Activated naive CD8-positive, alpha-beta T cell treated with anti-CD3 and anti-CD28 coated beads, Interleukin-2, amount 10 ng/mL, durations not matched to agents 7 days and 5 days (primary cell): ENCODE data around the gene FANCD2. TPM values are rescaled to one million over a fixed set of nuclear protein-coding genes. Genes with fewer than 3 reads are reported as not detected.
"Not testable (repeated sequence)": the region's sequence is repeated elsewhere in the genome, so short reads cannot be mapped to it uniquely, and the experiment has no call there.

ENCODE experiments used
- ATAC-seq: fragments of 150-1000 bp; cut with Tn5 transposase; one replicate; pipeline ENCODE4 v1.10.0; 2021; ENCODE audit warnings: low read depth, moderate library complexity
- POLR2A ChIA-PET: fragments of 350-600 bp; sonication (Branson Sonifier 250); formaldehyde crosslinking; loops from one replicate; lab custom pipeline; 2021; ENCODE audit warnings: antibody characterized with exemption; lab: Charles Lee
- DNase-seq: peaks from one replicate; pipeline ENCODE4 v3.0.0; 2021
- H3K27ac Mint-ChIP-seq: one replicate; pipeline ENCODE4 v1.8.0; 2022; ENCODE audit warnings: mild to moderate bottlenecking, mixed read lengths
- H3K27me3 Mint-ChIP-seq: one replicate; pipeline ENCODE4 v1.8.0; 2022; ENCODE audit warnings: mild to moderate bottlenecking, moderate library complexity, mixed read lengths
- H3K36me3 Mint-ChIP-seq: one replicate; pipeline ENCODE4 v1.8.0; 2021; ENCODE audit warnings: mild to moderate bottlenecking, mixed read lengths
- H3K4me1 Mint-ChIP-seq: one replicate; pipeline ENCODE4 v1.8.0; 2021; ENCODE audit warnings: mixed read lengths
- H3K4me3 Mint-ChIP-seq: one replicate; pipeline ENCODE4 v1.8.0; 2022; ENCODE audit warnings: mild to moderate bottlenecking, moderate library complexity, mixed read lengths
- H3K9me3 Mint-ChIP-seq: one replicate; pipeline ENCODE4 v1.8.0; 2021; ENCODE audit warnings: mixed read lengths
- total RNA-seq, 2 experiments: library from RNA; stranded (reverse); gene quantifications; one replicate each; pipeline ENCODE4 v1.2.3, GENCODE V29; 2021

The FANCD2 gene
- total RNA-seq, 2 experiments from 2014 or later: 57.9 to 78.8 TPM

DNA sequence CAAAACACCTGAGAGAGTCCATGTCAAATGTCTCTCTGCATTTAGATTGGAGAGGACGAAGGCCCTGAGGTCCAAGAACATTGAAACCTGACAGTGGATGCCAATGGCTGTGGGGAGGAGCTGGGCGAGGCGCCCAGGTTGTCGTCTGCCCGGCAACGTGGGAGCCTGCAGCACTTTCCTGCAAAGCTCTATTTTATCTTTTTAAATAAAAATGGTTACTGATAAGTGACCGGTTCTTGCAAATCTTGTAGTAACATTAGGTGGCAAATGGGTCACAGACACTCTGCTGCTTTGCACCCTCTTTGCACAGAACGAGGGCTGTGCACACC is 19.5 kb upstream of the FANCD2 start:
- no peak for DNase-seq
- Mint-ChIP-seq H3K4me3 (no peak overlapping the region), H3K9me3 (no peaks in the 10 kb centered on the region), H3K27me3 (peaks cover 7% of the 10 kb centered on the region), H3K36me3 (peaks cover 8% of the 10 kb centered on the region), H3K4me1 (peaks cover 19% of the 10 kb centered on the region), H3K27ac (no peak overlapping the region)
- POLR2A ChIA-PET: no interaction called here
- ATAC-seq: no peak

- Mint-ChIP-seq H3K36me3 (peaks cover 8% of the 10 kb centered on the region), H3K27ac (no peak overlapping the region), H3K9me3 (no peaks in the 10 kb centered on the region), H3K4me3 (no peak overlapping the region), H3K4me1 (peaks cover 22% of the 10 kb centered on the region), H3K27me3 (peaks cover 7% of the 10 kb centered on the region)
- DNase-seq (no peak), ATAC-seq (no peak)
- POLR2A ChIA-PET: no interaction called here
Measured at GRCh38 chr3:10007126-10007782, 19.0 kb upstream of the FANCD2 start.

- Mint-ChIP-seq H3K4me1 (peaks cover 22% of the 10 kb centered on the region), H3K4me3 (peak overlapping the region; percentile 14)
- POLR2A ChIA-PET: interaction anchor here (1.6 kb wide), 1 partner anchor 10 kb away, joined by 4 read pairs; no protein-coding TSS in a partner anchor
- H3K27ac Mint-ChIP-seq, H3K36me3 Mint-ChIP-seq, DNase-seq, ATAC-seq, H3K27me3 Mint-ChIP-seq, H3K9me3 Mint-ChIP-seq: not testable (repeated sequence)
Measured at GRCh38 chr3:10008216-10008587, 18.0 kb upstream of the FANCD2 start.

- Mint-ChIP-seq H3K9me3 (no peaks in the 10 kb centered on the region), H3K27me3 (peaks cover 7% of the 10 kb centered on the region), H3K36me3 (peaks cover under 1% of the 10 kb centered on the region), H3K27ac (peak overlapping the region; percentile 2), H3K4me3 (peak overlapping the region; percentile 53), H3K4me1 (peaks cover 21% of the 10 kb centered on the region)
- DNase-seq (peak; percentile 87), ATAC-seq (peak; percentile 66)
- POLR2A ChIA-PET: interaction anchor here (1.1 to 1.6 kb wide), 2 partner anchors 10 to 76 kb away, joined by 3 to 4 read pairs; no protein-coding TSS in a partner anchor
Measured at GRCh38 chr3:10008588-10009344, 17.5 kb upstream of the FANCD2 start.

DNA sequence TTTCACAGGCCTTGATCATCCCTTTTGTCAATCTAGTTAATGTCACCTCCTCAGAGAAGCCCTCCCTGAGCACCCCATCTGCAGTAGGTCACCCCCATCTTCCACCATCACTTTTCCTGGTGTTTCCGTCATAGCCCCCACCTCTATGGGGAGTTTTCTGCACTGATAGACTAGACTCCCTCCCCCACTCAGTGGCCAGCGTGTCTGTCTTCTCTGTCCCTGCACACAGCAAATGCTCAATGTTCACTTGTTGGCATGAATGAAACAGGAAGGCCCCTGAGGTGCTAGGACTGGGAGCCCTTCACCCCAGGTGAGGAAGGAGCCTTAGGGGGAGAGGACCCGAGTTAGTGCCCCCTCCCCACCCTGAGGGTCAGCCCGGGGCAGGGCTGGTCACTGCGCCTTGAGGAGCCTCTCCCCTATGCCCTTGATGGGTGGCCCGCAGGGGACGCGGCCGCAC is 15.8 kb upstream of the FANCD2 start:
- no peak overlapping the region for H3K27ac Mint-ChIP-seq
- no peaks in the 10 kb centered on the region for H3K36me3 Mint-ChIP-seq
- H3K9me3 Mint-ChIP-seq: no peaks in the 10 kb centered on the region
- DNase-seq (no peak), ATAC-seq (no peak)
- POLR2A ChIA-PET: interaction anchor here (0.8 to 1.0 kb wide), 2 partner anchors 24 to 120 kb away, joined by 3 to 5 read pairs; partner anchors contain the start of genes EMC3 and JAGN1
- H3K4me1 Mint-ChIP-seq: peaks cover 14% of the 10 kb centered on the region
- H3K27me3 Mint-ChIP-seq: peaks cover 7% of the 10 kb centered on the region
- peak overlapping the region; percentile 63 for H3K4me3 Mint-ChIP-seq

- POLR2A ChIA-PET: interaction anchor here (0.5 to 1.0 kb wide), 3 partner anchors 25 to 306 kb away, joined by 3 to 6 read pairs (median 5); partner anchors contain the start of genes EMC3 and JAGN1
- Mint-ChIP-seq H3K27me3 (peaks cover 7% of the 10 kb centered on the region), H3K9me3 (no peaks in the 10 kb centered on the region), H3K27ac (no peak overlapping the region), H3K4me1 (peaks cover 14% of the 10 kb centered on the region), H3K36me3 (no peaks in the 10 kb centered on the region), H3K4me3 (peak overlapping the region; percentile 61)
- DNase-seq (peak; percentile 91), ATAC-seq (peak; percentile 77)
Measured at GRCh38 chr3:10010878-10011465, 15.3 kb upstream of the FANCD2 start.

- H3K4me3 Mint-ChIP-seq: peak overlapping the region; percentile 28
- no peak overlapping the region for H3K27ac Mint-ChIP-seq
- DNase-seq (no peak), ATAC-seq (no peak)
- no peaks in the 10 kb centered on the region for H3K36me3 Mint-ChIP-seq
- POLR2A ChIA-PET: interaction anchor here (0.5 to 1.0 kb wide), 4 partner anchors 25 to 305 kb away, joined by 3 to 6 read pairs (median 4); partner anchors contain the start of genes EMC3, JAGN1 and TATDN2
- H3K4me1 Mint-ChIP-seq: peaks cover 14% of the 10 kb centered on the region
- peaks cover 7% of the 10 kb centered on the region for H3K27me3 Mint-ChIP-seq
- H3K9me3 Mint-ChIP-seq: no peaks in the 10 kb centered on the region
Measured at GRCh38 chr3:10011631-10012030, 14.6 kb upstream of the FANCD2 start.

GRCh38 chr3:10012106-10012505 is 14.1 kb upstream of the FANCD2 start:
- H3K4me1 Mint-ChIP-seq: peaks cover 14% of the 10 kb centered on the region
- no peaks in the 10 kb centered on the region for H3K36me3 Mint-ChIP-seq
- H3K4me3 Mint-ChIP-seq: peak overlapping the region; percentile 28
- H3K9me3 Mint-ChIP-seq: no peaks in the 10 kb centered on the region
- ATAC-seq: no peak
- POLR2A ChIA-PET: interaction anchor here (0.6 kb wide), 1 partner anchor 236 kb away, joined by 3 read pairs; the partner anchor contains the start of gene TATDN2
- peaks cover 7% of the 10 kb centered on the region for H3K27me3 Mint-ChIP-seq
- DNase-seq: no peak
- H3K27ac Mint-ChIP-seq: no peak overlapping the region

GRCh38 chr3:10015461-10015904 is 10.8 kb upstream of the FANCD2 start:
- Mint-ChIP-seq H3K27me3 (peaks cover 2% of the 10 kb centered on the region), H3K4me3 (no peak overlapping the region), H3K36me3 (peaks cover 2% of the 10 kb centered on the region), H3K4me1 (peaks cover 18% of the 10 kb centered on the region), H3K27ac (no peak overlapping the region), H3K9me3 (no peaks in the 10 kb centered on the region)
- POLR2A ChIA-PET: no interaction called here
- DNase-seq (no peak), ATAC-seq (no peak)

GRCh38 chr3:10017636-10018292 is 8.5 kb upstream of the FANCD2 start:
- POLR2A ChIA-PET: interaction anchor here (0.6 to 1.5 kb wide), 5 partner anchors 9 to 607 kb away, joined by 3 to 4 read pairs (median 3); partner anchors contain the start of genes EMC3 and FANCD2

DNA sequence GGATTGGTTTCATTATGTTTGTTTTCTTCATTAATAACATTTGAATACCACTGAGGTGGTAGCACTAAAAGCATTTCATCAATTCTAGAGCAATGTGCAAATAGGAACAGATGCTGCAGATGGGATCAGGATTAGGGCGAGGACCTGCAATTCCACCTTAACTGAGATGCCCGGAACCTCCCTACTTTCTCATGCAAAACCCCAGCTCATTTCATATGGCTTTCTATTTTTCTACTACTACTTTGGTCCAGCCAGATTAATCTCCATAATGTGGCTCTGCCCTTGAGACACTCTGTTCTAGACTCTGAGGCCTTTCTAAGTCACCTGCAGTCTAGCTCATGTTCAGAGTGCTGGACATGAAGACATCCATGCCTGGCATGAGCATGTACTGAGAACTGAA is 7.4 kb upstream of the FANCD2 start:
- H3K27me3 Mint-ChIP-seq, H3K4me3 Mint-ChIP-seq, H3K27ac Mint-ChIP-seq, ATAC-seq, DNase-seq, H3K36me3 Mint-ChIP-seq, H3K9me3 Mint-ChIP-seq: not testable (repeated sequence)
- POLR2A ChIA-PET: interaction anchor here (1.3 to 1.5 kb wide), 2 partner anchors 10 to 86 kb away, joined by 4 read pairs; no protein-coding TSS in a partner anchor
- H3K4me1 Mint-ChIP-seq: peaks cover 15% of the 10 kb centered on the region

More at GRCh38 chr3:10017636-10018292, 8.5 kb upstream of the FANCD2 start:
- no peak overlapping the region for H3K4me3 Mint-ChIP-seq
- H3K9me3 Mint-ChIP-seq: no peaks in the 10 kb centered on the region
- no peak for DNase-seq
- peaks cover 4% of the 10 kb centered on the region for H3K36me3 Mint-ChIP-seq
- H3K27me3 Mint-ChIP-seq: no peaks in the 10 kb centered on the region
- H3K27ac Mint-ChIP-seq: peak overlapping the region; percentile 16
- peaks cover 15% of the 10 kb centered on the region for H3K4me1 Mint-ChIP-seq
- ATAC-seq: peak; percentile 52

DNA sequence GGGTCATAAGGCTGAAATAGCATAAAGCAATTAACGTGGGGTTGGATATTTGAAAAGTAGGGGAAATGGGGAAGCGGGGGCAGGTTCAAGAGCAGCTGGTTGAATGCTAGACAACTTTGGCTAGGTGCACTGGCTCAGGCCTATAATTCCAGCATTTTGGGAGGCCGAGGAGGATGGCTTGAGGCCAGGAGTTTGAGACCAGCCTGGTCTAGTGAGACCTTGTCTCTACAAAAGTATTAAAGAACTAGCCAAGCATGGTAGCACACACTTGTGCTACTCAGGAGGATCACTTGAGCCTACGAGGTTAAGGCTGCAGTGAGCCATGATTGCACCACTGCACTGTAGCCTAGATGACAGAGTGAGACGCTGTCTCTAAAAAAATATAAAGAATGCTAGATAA is 6.9 kb upstream of the FANCD2 start:
- Mint-ChIP-seq H3K4me1 (peaks cover 17% of the 10 kb centered on the region), H3K4me3 (no peak overlapping the region), H3K36me3 (peaks cover 4% of the 10 kb centered on the region), H3K27me3 (no peaks in the 10 kb centered on the region), H3K9me3 (no peaks in the 10 kb centered on the region), H3K27ac (no peak overlapping the region)
- no peak for DNase-seq
- ATAC-seq: no peak
- POLR2A ChIA-PET: no interaction called here
